Islet of Langerhans (tissue), 1 donor: ENCODE results near the gene TBC1D9B.

Experiments used
- FAIRE-seq: peaks from one replicate; lab custom pipeline; 2011; peaks lifted over from hg19 to GRCh38; lab: Jason Lieb, UNC

Gene TBC1D9B

GRCh38 chr5:179868541-179868940, 39.2 kb downstream of the TBC1D9B start:
- FAIRE-seq = no peak

DNA sequence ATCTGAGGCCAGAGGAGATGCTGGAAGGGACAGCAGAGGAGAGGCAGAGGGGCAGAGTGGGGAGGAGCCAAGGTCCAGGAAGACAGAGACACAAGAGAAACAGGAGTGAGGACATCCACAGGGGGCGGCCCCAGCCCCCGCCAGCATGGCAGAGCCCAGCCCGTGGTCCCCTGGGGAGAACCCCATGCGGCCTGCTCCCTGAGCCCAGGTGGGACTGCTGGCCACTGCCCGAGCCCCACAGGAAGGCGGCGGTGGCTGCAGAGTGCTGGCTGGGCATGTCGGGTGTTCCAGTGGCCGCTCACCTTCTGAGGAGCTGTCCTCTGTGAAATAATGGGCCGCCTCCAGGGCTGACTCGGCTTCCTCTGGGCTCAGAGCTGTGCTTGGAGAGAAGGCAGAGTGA, 40.2 kb downstream of the TBC1D9B start:
- no peak for FAIRE-seq

- FAIRE-seq = no peak
These were observed 40.6 kb downstream of the TBC1D9B start for GRCh38 chr5:179867079-179867465.

- no peak for FAIRE-seq
These were observed 41.2 kb downstream of the TBC1D9B start for GRCh38 chr5:179866241-179867078.

- no peak for FAIRE-seq
These were observed 42.0 kb downstream of the TBC1D9B start for GRCh38 chr5:179865491-179866240.

- FAIRE-seq = no peak
These were observed 43.0 kb downstream of the TBC1D9B start for GRCh38 chr5:179864686-179865085.

GRCh38 chr5:179863449-179864085, 44.1 kb downstream of the TBC1D9B start:
- FAIRE-seq = no peak

DNA sequence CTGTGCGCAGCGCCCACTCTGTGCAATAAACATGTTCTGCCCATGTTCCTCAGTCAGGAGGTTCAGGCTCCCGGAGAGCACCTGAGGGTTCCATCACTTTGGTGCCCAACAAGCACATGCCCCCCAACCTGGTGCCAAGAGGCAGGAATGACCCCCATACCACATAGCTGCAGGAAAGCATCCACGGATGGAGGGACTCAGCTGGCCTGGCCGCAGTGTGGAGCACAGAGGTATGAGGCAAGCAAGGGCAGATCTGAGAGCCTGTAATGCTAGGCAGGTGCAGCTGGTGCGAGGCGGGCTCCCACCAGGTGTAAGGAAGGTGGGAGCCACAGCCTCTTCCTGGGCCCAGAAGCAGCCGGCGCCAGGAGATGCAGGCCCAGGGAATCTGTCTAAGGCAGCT, 44.8 kb downstream of the TBC1D9B start:
- no peak for FAIRE-seq

GRCh38 chr5:179862296-179862695, 45.4 kb downstream of the TBC1D9B start:
- FAIRE-seq = no peak

DNA sequence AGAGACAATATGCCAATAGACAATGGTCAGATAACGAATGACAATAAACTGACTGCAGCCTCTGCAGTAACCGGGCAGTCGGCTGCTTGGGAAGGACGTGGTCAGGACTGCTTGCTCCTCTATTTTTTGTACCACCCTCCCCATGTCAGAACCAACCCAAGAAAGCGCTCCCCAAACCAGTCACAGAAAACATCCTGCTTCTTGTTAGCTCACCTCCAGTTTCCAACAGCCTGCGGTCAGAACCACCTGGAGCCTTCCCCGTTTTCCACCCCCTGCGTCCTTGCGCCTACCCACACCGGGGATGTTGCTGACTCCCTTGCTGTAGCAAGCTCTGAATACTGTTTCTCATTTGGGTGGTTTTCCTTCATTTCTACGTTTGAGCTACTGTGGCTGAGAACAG, 47.4 kb downstream of the TBC1D9B start:
- no peak for FAIRE-seq

- FAIRE-seq = no peak
These were observed 48.9 kb downstream of the TBC1D9B start, which contains the start of gene MRNIP for GRCh38 chr5:179858586-179859427. TSS of gene MRNIP (minus strand) at chr5:179858817. CDS start at chr5:179858796, 21 bp downstream.

- FAIRE-seq = no peak
These were observed 49.5 kb downstream of the TBC1D9B start for GRCh38 chr5:179858241-179858585.

- no peak for FAIRE-seq
These were observed 53.3 kb downstream of the TBC1D9B start for GRCh38 chr5:179854356-179854755.

DNA sequence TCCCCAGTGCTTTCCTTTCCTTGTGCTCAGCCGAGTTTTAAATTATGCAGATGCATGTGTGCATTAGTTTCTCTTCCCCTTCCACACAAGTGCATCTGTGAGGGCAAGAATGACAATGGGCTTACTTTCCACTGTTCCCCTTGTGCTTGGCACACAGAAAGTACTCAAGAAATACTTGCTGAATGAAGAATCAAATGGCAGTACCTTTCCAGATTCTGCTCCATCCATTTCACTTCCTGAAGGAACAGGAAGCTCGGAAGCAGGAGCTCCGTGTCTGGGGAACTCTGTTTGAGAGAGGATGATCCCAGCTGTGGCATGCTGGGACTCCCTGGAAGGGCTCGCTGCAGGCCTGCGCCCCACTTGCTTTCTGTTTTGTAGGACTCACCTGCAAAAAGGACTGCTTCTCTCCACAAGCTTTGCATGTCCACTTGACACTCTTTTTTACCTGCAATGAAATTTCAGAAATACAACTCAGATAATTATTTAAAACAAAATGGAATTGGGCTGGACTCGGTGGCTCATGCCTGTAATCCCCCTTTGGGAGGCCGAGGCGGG, 54.6 kb downstream of the TBC1D9B start:
- no peak for FAIRE-seq

DNA sequence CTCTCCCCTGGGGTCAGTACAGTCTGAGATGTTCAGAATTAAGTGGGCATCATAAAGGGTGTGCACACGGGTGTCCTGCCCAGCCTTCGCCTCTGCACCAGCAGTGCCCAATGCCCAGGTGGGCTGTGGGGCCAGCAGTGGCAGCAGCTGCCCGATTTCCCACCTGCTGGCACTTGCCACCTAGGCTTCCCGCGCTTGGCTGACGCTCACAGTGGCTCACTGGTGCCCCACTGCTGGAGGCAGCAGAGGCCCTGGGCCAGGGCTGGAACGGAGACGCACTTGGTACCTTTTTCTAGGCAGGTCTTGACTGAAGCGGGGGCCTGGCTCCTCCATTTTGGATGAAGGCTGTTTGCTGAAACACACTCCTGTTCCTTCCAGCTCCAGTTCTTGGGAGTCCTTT, 66.1 kb downstream of the TBC1D9B start:
- FAIRE-seq = no peak

DNA sequence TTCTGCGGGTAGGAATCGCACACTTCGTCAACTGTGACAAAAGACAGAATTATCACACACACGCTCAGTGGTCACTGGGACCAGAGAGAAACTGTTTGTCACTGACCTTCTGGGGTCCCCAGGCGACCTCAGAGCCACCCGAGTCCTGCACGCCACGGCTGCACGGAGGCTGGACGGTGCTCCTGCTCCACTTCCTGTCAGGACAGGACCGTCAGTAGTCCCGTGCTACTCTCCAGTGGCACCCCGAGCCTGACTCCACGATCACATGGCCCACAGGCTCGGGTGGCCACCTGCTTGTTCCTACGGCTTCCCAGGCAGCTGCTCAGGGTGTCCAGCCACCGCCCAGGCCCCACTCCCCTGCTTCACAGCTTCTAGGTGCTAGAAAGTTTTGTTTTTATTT, 66.9 kb downstream of the TBC1D9B start:
- no peak for FAIRE-seq

DNA sequence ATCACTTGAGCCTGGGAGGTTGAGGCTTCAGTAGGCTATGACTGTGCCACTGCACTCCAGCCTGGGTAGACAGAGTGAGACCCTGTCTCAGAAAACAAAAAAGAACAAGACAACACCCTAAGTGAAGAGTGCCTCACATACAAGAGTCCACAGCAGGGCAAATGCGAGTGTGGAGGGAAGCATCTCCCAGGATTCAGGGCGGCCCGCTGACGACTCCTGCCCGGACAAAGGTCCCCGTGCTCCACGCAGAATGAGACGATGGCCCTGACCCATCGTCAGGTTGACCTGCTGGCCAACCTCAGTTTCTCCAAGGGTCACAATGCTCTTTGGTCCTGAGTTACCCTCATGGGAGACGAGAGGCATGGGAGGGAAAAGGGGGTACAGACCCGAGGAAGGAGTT, 67.4 kb downstream of the TBC1D9B start:
- FAIRE-seq = no peak

DNA sequence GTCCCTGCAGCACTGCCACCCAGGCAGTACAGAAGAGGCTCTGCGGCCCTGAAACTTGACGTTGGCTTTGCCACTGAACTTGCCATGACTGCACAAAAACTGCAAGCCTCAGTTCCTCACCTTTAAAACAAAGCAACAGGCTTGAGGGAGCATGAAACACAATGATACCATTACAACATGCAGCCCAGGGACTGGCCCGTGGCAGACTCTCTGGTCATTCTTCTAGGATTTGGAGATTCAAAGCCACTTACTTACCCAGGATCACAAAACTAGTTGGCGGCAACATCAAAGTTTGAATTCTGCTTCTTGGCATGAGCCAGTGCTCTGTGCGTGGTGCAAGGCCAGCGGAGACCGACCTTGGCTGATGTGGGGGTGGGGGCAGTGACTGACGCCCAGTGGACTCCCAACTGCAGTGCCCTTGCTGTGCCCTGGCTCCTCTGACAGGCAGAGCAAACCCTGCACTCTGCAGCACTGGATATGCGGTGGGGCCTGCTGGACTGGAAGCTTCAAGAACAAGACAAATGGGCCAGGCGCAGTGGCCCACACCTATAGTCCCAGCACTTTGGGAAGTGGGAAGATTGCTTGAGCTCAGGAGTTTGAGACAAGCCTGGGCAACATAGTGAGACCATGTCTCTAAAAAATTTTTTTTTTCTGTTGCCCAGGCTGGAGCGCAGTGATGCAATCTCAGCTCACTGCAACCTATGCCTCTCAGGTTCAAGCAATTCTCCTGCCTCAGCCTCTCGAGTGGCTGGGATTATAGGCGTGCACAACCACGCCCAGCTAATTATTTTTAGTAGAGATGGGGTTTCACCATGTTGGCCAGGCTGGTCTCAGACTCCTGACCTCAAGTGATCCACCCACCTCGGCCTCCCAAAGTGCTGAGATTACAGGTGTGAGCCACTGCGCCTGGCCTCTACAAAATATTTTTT, 68.1 kb downstream of the TBC1D9B start:
- FAIRE-seq = no peak

DNA sequence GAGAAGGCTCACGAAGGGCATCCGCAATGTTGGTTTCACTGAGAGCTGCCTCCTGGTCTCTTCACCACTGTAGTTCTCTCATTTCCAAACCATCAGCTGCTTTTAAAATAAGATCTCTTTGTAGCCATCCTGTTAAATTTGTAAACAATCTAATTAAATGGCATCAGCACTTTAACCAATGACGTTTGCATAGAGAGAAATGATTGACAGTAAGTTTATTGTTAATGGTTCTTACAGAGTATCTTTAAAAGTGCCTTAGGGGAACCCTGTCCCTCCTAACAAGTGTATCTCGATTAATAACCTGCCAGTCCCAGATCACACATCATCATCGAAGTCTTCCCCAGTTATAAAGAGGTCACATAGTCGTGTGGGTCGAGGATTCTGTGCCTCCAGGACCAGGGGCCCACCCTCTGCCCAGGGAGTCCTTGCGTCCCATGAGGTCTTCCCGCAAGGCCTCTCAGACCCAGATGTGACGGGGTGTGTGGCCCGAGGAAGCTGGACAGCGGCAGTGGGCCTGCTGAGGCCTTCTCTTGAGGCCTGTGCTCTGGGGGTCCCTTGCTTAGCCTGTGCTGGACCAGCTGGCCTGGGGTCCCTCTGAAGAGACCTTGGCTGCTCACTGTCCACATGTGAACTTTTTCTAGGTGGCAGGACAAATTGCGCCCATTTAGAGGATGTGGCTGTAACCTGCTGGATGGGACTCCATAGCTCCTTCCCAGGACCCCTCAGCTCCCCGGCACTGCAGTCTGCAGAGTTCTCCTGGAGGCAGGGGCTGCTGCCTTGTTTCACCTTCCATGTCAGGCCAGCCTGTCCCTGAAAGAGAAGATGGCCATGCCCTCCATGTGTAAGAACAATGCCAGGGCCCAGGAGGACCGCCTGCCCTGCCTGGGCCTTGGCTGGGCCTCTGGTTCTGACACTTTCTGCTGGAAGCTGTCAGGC, 70.4 kb downstream of the TBC1D9B start:
- no peak for FAIRE-seq
